ENCODE data around the gene GRPR. TPM values are rescaled to one million over a fixed set of nuclear protein-coding genes. Genes with fewer than 3 reads are reported as not detected.

GRPR gene
- total and polyA plus RNA-seq, 4 donors: 0.08 TPM; not detected in 3

GRCh38 chrX:16076834-16077233 is 46.5 kb upstream of the GRPR start:
- H3K9ac ChIP-seq (ENCODE audit: low read depth in 1 of 2, low read length in 2 of 2): no peak overlapping the region
- H3K36me3 ChIP-seq (ENCODE audit: control insufficient read depth in 4 of 4, insufficient read depth in 3 of 4, low read depth in 1 of 4, low read length in 3 of 4): no peaks in the 10 kb centered on the region
- TF ChIP-seq ZBTB33 (IDR thresholded peaks at IDR 0.05) (no peak), HNF4A (conservative IDR thresholded peaks at IDR 0.05) (no peak), EGR1 (IDR thresholded peaks at IDR 0.05; ENCODE audit: low read depth in 2 of 2) (no peak), ATF3 (IDR thresholded peaks at IDR 0.05) (no peak), MAX (IDR thresholded peaks at IDR 0.05) (no peak), TAF1 (conservative IDR thresholded peaks at IDR 0.05) (no peak), NR2F2 (IDR thresholded peaks at IDR 0.05) (no peak), RAD21 (IDR thresholded peaks at IDR 0.05) (no peak), REST (IDR thresholded peaks at IDR 0.05) (no peak), CTCF (IDR thresholded peaks at IDR 0.05; ENCODE audit: low read depth, low read length, missing input control) (no peak), HNF4G (IDR thresholded peaks at IDR 0.05) (no peak), SP1 (IDR thresholded peaks at IDR 0.05) (no peak)
- 70% methylated on average over 2 of the region's 2 CpGs for WGBS
- DNase-seq (ENCODE audit: low spot score): no peak
- no peaks in the 10 kb centered on the region for H3K4me1 ChIP-seq (ENCODE audit: control insufficient read depth in 4 of 4, insufficient read depth in 4 of 4, low read length in 3 of 4)
- H3K27ac ChIP-seq (ENCODE audit: low read depth in 1 of 2, low read length in 2 of 2): no peak overlapping the region
- no peak overlapping the region for H3K4me3 ChIP-seq (ENCODE audit: low read depth in 1 of 3, low read length in 3 of 3)
- peaks cover 0 to 3% (median 0%) of the 10 kb centered on the region in 4 donors for H3K27me3 ChIP-seq (ENCODE audit: control insufficient read depth in 4 of 4, insufficient read depth in 4 of 4, low read length in 3 of 4)
- H3K9me3 ChIP-seq (ENCODE audit: control insufficient read depth in 4 of 4, low read length in 3 of 4): no peaks in the 10 kb centered on the region

- H3K27me3 ChIP-seq (ENCODE audit: control insufficient read depth in 4 of 4, insufficient read depth in 4 of 4, low read length in 3 of 4): peaks cover 0 to 3% (median 0%) of the 10 kb centered on the region in 4 donors
- H3K36me3 ChIP-seq (ENCODE audit: control insufficient read depth in 4 of 4, insufficient read depth in 3 of 4, low read depth in 1 of 4, low read length in 3 of 4): no peaks in the 10 kb centered on the region
- H3K9ac ChIP-seq (ENCODE audit: low read depth in 1 of 2, low read length in 2 of 2): no peak overlapping the region
- no peaks in the 10 kb centered on the region for H3K9me3 ChIP-seq (ENCODE audit: control insufficient read depth in 4 of 4, low read length in 3 of 4)
- no peak for DNase-seq (ENCODE audit: low spot score)
- H3K27ac ChIP-seq (ENCODE audit: low read depth in 1 of 2, low read length in 2 of 2): no peak overlapping the region
- TF ChIP-seq FOXA2 (IDR thresholded peaks at IDR 0.05) (no peak), FOXA1 (IDR thresholded peaks at IDR 0.05) (no peak), JUND (IDR thresholded peaks at IDR 0.05) (no peak), YY1 (IDR thresholded peaks at IDR 0.05) (no peak), HNF4A (conservative IDR thresholded peaks at IDR 0.05) (no peak), TAF1 (conservative IDR thresholded peaks at IDR 0.05) (no peak), SP1 (IDR thresholded peaks at IDR 0.05) (no peak), NR2F2 (IDR thresholded peaks at IDR 0.05) (no peak), REST (IDR thresholded peaks at IDR 0.05) (no peak), HNF4G (IDR thresholded peaks at IDR 0.05) (no peak), RAD21 (IDR thresholded peaks at IDR 0.05) (no peak), RXRA (IDR thresholded peaks at IDR 0.05) (no peak)
- no peak overlapping the region for H3K4me3 ChIP-seq (ENCODE audit: low read depth in 1 of 3, low read length in 3 of 3)
- 79% methylated on average over 2 of the region's 2 CpGs for WGBS
- H3K4me1 ChIP-seq (ENCODE audit: control insufficient read depth in 4 of 4, insufficient read depth in 4 of 4, low read length in 3 of 4): no peaks in the 10 kb centered on the region
These were observed 45.6 kb upstream of the GRPR start for GRCh38 chrX:16077811-16078210.
